Karpas-422 (cell line): ENCODE measurements around the gene CNDP2. TPM values are rescaled to one million over a fixed set of nuclear protein-coding genes. Genes with fewer than 3 reads are reported as not detected.

Experiments used
- DNase-seq: peaks from one replicate; pipeline ENCODE4 v3.0.0-alpha.2; 2015
- H2AFZ ChIP-seq: fragments of 200-600 bp; sonication (generic); 2 replicates; pipeline ENCODE4 v1.6.1; 2014; ENCODE audit warnings: antibody characterized with exemption, low read length, mixed read lengths
- H3K27ac ChIP-seq: fragments of 200-600 bp; sonication (generic); 2 replicates; pipeline ENCODE4 v1.5.1; 2014; ENCODE audit warnings: mild to moderate bottlenecking, low read length, moderate library complexity
- H3K27me3 ChIP-seq: fragments of 200-600 bp; sonication (generic); 2 replicates; pipeline ENCODE4 v1.6.1; 2014; ENCODE audit warnings: low read length, mixed read lengths
- H3K36me3 ChIP-seq: fragments of 200-600 bp; sonication (generic); 2 replicates; pipeline ENCODE4 v1.6.1; 2014; ENCODE audit warnings: low read length, mixed read lengths; ENCODE audit not compliant: insufficient read depth
- H3K4me1 ChIP-seq: fragments of 200-600 bp; sonication (generic); 2 replicates; pipeline ENCODE4 v1.6.1; 2014; ENCODE audit warnings: mild to moderate bottlenecking, low read length, mixed read lengths
- H3K4me2 ChIP-seq: fragments of 200-600 bp; sonication (generic); 2 replicates; pipeline ENCODE4 v1.6.1; 2014; ENCODE audit warnings: low read length, low read depth, mild to moderate bottlenecking; ENCODE audit not compliant: poor library complexity, severe bottlenecking
- H3K4me3 ChIP-seq: fragments of 200-600 bp; sonication (generic); 2 replicates; pipeline ENCODE4 v1.5.1; 2014; ENCODE audit warnings: mild to moderate bottlenecking, antibody characterized with exemption, low read length, mixed read lengths
- H3K79me2 ChIP-seq: fragments of 200-600 bp; sonication (generic); 2 replicates; pipeline ENCODE4 v1.6.1; 2014; ENCODE audit warnings: mild to moderate bottlenecking, low read length, mixed read lengths
- H3K9ac ChIP-seq: fragments of 200-600 bp; sonication (generic); 2 replicates; pipeline ENCODE4 v1.6.0; 2014; ENCODE audit warnings: low read length
- H3K9me2 ChIP-seq: fragments of 200-600 bp; sonication (generic), shearing (Covaris generic); replicated peaks from 2 replicates; pipeline ENCODE4 v1.6.0; 2014; ENCODE audit warnings: mild to moderate bottlenecking, low read length, moderate library complexity; ENCODE audit not compliant: insufficient read depth
- H3K9me3 ChIP-seq: fragments of 300-700, 200-600 bp; sonication (generic); 2 replicates; pipeline ENCODE4 v1.6.1; 2014; ENCODE audit warnings: low read length, mixed read lengths
- H4K20me1 ChIP-seq: fragments of 200-600 bp; sonication (generic); 2 replicates; pipeline ENCODE4 v1.6.1; 2014; ENCODE audit warnings: mild to moderate bottlenecking, antibody characterized with exemption, low read length, low read depth; ENCODE audit not compliant: insufficient read depth
- total RNA-seq: library from RNA; depleted of rRNA; stranded (reverse); fragments of >200 nt; shearing (Covaris generic); gene quantifications from 2 replicates; pipeline ENCODE4 v1.2.3, GENCODE V29; 2014; ENCODE audit warnings: low replicate concordance

Gene CNDP2
- total RNA-seq, 1 experiment from 2014 or later: 137 TPM

- Histone ChIP-seq H3K27ac (no peak overlapping the region), H3K9me2 (no peaks in the 10 kb centered on the region), H4K20me1 (no peaks in the 10 kb centered on the region), H3K36me3 (no peaks in the 10 kb centered on the region), H3K4me3 (no peak overlapping the region), H2AFZ (no peak overlapping the region), H3K9me3 (no peaks in the 10 kb centered on the region), H3K4me1 (no peaks in the 10 kb centered on the region), H3K79me2 (no peaks in the 10 kb centered on the region), H3K9ac (no peak overlapping the region), H3K27me3 (0 out of 2 replicates have a peak, but pooled peaks cover 3% of the 10 kb centered on the region), H3K4me2 (no peak overlapping the region)
- DNase-seq: no peak
Measured at GRCh38 chr18:74463254-74463653, 32.9 kb upstream of the CNDP2 start.

GRCh38 chr18:74463983-74464382 lies 32.2 kb upstream of the CNDP2 start:
- Histone ChIP-seq H3K4me2 (no peak overlapping the region), H3K4me3 (no peak overlapping the region), H2AFZ (no peak overlapping the region), H3K9me2 (no peaks in the 10 kb centered on the region), H3K36me3 (no peaks in the 10 kb centered on the region), H3K27ac (no peak overlapping the region), H3K4me1 (no peaks in the 10 kb centered on the region), H3K9ac (no peak overlapping the region), H3K9me3 (no peaks in the 10 kb centered on the region), H4K20me1 (no peaks in the 10 kb centered on the region), H3K27me3 (0 out of 2 replicates have a peak, but pooled peaks cover 3% of the 10 kb centered on the region), H3K79me2 (no peaks in the 10 kb centered on the region)
- no peak for DNase-seq

- H4K20me1 ChIP-seq: no peaks in the 10 kb centered on the region
- no peaks in the 10 kb centered on the region for H3K9me2 ChIP-seq
- H3K4me1 ChIP-seq: no peaks in the 10 kb centered on the region
- H3K4me2 ChIP-seq: no peak overlapping the region
- H3K4me3 ChIP-seq: no peak overlapping the region
- no peak for DNase-seq
- no peaks in the 10 kb centered on the region for H3K36me3 ChIP-seq
- peaks cover 4% of the 10 kb centered on the region; the same call in 1 of the 2 replicates for H3K9me3 ChIP-seq
- no peak overlapping the region for H3K9ac ChIP-seq
- H3K79me2 ChIP-seq: no peaks in the 10 kb centered on the region
- peaks cover 6% of the 10 kb centered on the region; the same call in 1 of the 2 replicates for H3K27me3 ChIP-seq
- H3K27ac ChIP-seq: no peak overlapping the region
- H2AFZ ChIP-seq: no peak overlapping the region
Measured at GRCh38 chr18:74465775-74466174, 30.4 kb upstream of the CNDP2 start.

- no peak for DNase-seq
- Histone ChIP-seq H3K4me3 (no peak overlapping the region), H3K4me1 (no peaks in the 10 kb centered on the region), H3K9me2 (no peaks in the 10 kb centered on the region), H3K9ac (no peak overlapping the region), H3K4me2 (no peak overlapping the region), H3K27ac (no peak overlapping the region), H2AFZ (no peak overlapping the region), H4K20me1 (no peaks in the 10 kb centered on the region), H3K9me3 (peaks cover 4% of the 10 kb centered on the region; the same call in 1 of the 2 replicates), H3K36me3 (no peaks in the 10 kb centered on the region), H3K27me3 (peaks cover 3% of the 10 kb centered on the region; the same call in 1 of the 2 replicates), H3K79me2 (no peaks in the 10 kb centered on the region)
Measured at GRCh38 chr18:74468547-74469061, 27.6 kb upstream of the CNDP2 start.

- no peaks in the 10 kb centered on the region for H3K4me1 ChIP-seq
- no peak overlapping the region for H3K4me2 ChIP-seq
- peaks cover 4% of the 10 kb centered on the region; the same call in 1 of the 2 replicates for H3K9me3 ChIP-seq
- H3K36me3 ChIP-seq: no peaks in the 10 kb centered on the region
- no peaks in the 10 kb centered on the region for H3K9me2 ChIP-seq
- no peaks in the 10 kb centered on the region for H4K20me1 ChIP-seq
- peaks cover 3% of the 10 kb centered on the region; the same call in 1 of the 2 replicates for H3K27me3 ChIP-seq
- no peaks in the 10 kb centered on the region for H3K79me2 ChIP-seq
- H3K27ac ChIP-seq: no peak overlapping the region
- no peak for DNase-seq
- H3K9ac ChIP-seq: no peak overlapping the region
- no peak overlapping the region for H2AFZ ChIP-seq
- H3K4me3 ChIP-seq: no peak overlapping the region
Measured at GRCh38 chr18:74472312-74472711, 23.9 kb upstream of the CNDP2 start.

GRCh38 chr18:74473976-74474640 lies 22.1 kb upstream of the CNDP2 start:
- no peak overlapping the region for H3K27ac ChIP-seq
- no peak overlapping the region for H2AFZ ChIP-seq
- H3K4me1 ChIP-seq: no peaks in the 10 kb centered on the region
- no peaks in the 10 kb centered on the region for H3K36me3 ChIP-seq
- no peak overlapping the region for H3K9ac ChIP-seq
- H3K27me3 ChIP-seq: peaks cover 3% of the 10 kb centered on the region; the same call in 1 of the 2 replicates
- H3K4me3 ChIP-seq: no peak overlapping the region
- H4K20me1 ChIP-seq: no peaks in the 10 kb centered on the region
- no peaks in the 10 kb centered on the region for H3K9me2 ChIP-seq
- DNase-seq: no peak
- peaks cover 4% of the 10 kb centered on the region; the same call in 1 of the 2 replicates for H3K9me3 ChIP-seq
- H3K4me2 ChIP-seq: no peak overlapping the region
- no peaks in the 10 kb centered on the region for H3K79me2 ChIP-seq

GRCh38 chr18:74476140-74476539 lies 20.0 kb upstream of the CNDP2 start:
- no peak overlapping the region for H3K4me3 ChIP-seq
- no peaks in the 10 kb centered on the region for H3K36me3 ChIP-seq
- no peaks in the 10 kb centered on the region for H4K20me1 ChIP-seq
- H3K4me1 ChIP-seq: no peaks in the 10 kb centered on the region
- H3K79me2 ChIP-seq: no peaks in the 10 kb centered on the region
- H3K9me3 ChIP-seq: no peaks in the 10 kb centered on the region
- H3K4me2 ChIP-seq: no peak overlapping the region
- no peak overlapping the region for H3K27ac ChIP-seq
- DNase-seq: peak; percentile 70
- H3K27me3 ChIP-seq: no peaks in the 10 kb centered on the region
- no peak overlapping the region for H2AFZ ChIP-seq
- no peaks in the 10 kb centered on the region for H3K9me2 ChIP-seq
- H3K9ac ChIP-seq: no peak overlapping the region

GRCh38 chr18:74477771-74478170 lies 18.4 kb upstream of the CNDP2 start:
- H3K9me2 ChIP-seq: no peaks in the 10 kb centered on the region
- H4K20me1 ChIP-seq: no peaks in the 10 kb centered on the region
- no peak overlapping the region for H3K4me2 ChIP-seq
- H3K9ac ChIP-seq: no peak overlapping the region
- no peaks in the 10 kb centered on the region for H3K4me1 ChIP-seq
- no peaks in the 10 kb centered on the region for H3K36me3 ChIP-seq
- H2AFZ ChIP-seq: no peak overlapping the region
- H3K79me2 ChIP-seq: no peaks in the 10 kb centered on the region
- no peaks in the 10 kb centered on the region for H3K9me3 ChIP-seq
- no peaks in the 10 kb centered on the region for H3K27me3 ChIP-seq
- H3K27ac ChIP-seq: no peak overlapping the region
- H3K4me3 ChIP-seq: no peak overlapping the region
- DNase-seq: no peak
